GM21576 (cell line): ENCODE data around the gene EPYC.

Experiments
- ATAC-seq: cut with Tn5 transposase; IDR thresholded peaks from one replicate; pipeline ENCODE4 v1.9.1; 2021; ENCODE audit warnings: mild to moderate bottlenecking, moderate library complexity; ENCODE audit not compliant: unreplicated experiment

Gene EPYC

GRCh38 chr12:90959032-90959431 lies 45.7 kb downstream of the EPYC start:
- no peak for ATAC-seq

DNA sequence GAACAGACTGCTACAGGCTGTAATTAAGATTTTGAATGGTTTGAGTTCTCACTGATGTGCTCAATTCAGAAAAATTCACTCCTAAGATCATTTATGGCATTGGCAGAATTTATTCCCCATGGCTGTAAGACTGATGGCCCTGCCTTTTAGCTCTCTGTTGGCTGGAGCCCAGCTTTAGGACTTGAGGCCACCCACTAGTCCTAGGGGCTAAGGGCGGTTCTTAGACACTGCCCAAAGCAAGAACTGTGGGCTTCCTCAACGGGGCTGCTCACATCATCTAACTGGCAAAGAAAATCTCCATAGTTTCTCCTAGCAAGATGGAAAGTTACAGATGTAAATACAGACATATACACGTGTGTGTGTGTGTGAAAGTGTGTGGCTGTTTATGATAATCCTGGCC lies 46.4 kb downstream of the EPYC start:
- ATAC-seq, result no peak

- no peak for ATAC-seq
These were observed 49.9 kb downstream of the EPYC start, which contains the start of gene CCER1 for GRCh38 chr12:90954921-90955320. TSS of gene CCER1 (minus strand) at chr12:90955176. CDS start at chr12:90954742, 434 bp downstream.

DNA sequence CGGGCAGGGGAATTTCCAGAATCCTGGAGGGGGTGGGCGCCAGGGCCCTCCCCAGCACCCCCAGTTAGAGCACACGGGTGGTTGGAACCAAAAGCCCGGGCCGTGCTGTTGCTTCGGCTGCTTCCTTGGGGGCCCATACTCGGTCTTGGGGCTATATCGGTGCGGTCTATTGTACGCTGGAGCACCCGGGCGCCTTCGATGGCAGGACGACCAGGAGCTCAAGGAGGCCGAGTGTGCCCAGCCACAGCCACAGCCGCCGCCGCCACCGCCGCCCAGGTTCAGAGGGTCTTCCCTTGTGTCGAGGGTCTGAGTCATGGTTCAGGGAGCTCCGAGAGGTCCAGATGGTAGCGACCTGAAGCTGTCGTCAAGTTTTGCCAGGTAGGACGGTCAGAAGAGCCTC lies 50.3 kb downstream of the EPYC start:
- ATAC-seq, result no peak

- ATAC-seq, result no peak
These were observed 50.8 kb downstream of the EPYC start for GRCh38 chr12:90953956-90954421.

DNA sequence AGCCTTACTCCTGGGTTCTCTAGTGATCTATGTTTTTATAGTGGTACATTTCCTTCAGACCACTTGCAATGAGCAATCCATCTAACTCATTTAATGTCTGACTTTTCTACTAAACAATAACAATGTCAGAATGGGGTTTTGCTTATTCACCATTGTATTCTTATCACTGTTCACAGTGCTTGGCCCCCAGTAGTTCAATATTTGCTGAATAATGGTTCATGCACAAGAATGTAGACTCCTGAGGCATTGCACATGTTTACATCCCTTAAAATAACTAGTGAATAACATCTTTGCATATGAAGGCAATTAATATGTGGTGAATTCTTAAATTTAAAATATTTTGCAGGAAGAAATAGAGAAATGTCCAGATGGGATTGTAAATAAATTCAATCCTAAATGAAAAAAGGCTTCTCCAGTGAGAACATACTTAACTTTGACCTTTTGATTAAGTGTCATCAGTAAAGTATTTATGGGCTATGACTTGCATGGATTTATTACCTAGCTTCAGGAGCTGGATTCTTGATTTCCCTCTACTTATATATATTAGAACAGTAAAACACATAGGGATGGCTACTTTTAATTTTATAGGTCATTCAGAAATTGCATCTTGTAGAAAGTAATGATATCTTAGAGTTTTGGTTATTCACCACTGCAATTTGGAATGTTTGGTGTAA lies 53.2 kb downstream of the EPYC start:
- ATAC-seq, result no peak

DNA sequence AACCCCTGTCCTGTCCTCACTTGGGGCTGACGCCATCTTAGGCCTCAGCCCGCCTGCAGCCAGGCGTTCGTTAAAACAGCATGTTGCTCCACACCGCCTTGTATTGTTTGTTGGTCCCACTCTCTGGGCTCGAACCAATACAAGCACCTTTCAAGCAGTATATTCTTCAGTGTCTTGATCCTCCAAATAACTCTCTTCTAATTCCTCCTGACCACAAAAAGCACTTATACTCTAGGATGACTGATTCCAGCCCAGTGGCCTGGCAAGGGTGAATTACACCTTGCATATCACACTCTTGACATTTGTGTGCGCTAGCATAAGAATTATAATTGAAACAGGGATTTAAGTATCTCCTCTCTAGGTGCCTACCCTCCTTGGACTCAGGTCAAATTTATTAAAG lies 56.9 kb downstream of the EPYC start:
- no peak for ATAC-seq

DNA sequence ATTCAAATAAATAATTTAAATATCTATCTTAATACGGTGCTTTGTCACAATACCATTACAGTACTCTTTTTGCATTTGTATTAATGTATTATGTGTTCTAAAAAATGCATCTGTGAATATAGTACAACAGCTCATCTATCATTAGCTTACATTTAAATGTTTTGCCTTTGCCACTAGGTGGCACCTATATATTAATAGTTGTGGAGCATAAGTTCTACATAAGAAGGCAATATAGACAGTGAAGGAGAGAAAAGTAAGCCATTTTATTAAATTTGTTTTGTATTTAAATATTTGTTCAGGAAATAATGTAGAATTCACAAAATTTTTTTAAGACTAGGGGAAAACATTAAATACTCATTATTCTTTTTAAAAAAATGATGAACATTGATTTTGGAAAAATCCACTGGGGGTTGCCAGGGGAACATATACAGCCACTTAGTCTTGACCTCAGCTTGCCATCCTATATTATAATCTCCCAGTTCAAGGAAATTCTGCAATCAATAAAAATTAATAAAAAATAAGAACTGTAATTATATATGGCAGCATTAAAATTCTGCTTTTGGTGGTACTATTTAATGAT lies 59.6 kb downstream of the EPYC start:
- ATAC-seq, result peak; percentile 75

DNA sequence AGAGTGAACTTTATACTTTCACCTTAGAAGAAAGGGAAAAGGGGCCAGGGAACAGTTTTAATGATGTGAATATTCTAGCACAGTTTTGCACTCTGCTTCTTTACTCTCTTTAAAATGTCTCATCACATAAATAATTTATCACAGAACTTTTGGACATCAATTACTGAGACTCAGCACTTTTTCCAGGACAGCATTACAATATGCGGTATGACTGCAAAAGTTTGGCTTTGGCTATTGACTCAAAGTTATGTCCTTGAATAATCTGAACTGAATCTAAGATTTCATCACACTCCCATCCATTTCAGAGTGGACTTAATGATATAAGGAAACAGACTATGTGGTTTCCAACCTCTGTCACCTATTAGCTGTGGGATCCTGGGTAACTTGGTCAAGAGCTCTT lies 61.5 kb downstream of the EPYC start:
- no peak for ATAC-seq

- peak; percentile 89 for ATAC-seq
These were observed 63.8 kb downstream of the EPYC start for GRCh38 chr12:90940872-90941499.

GRCh38 chr12:90939382-90939781 lies 65.4 kb downstream of the EPYC start:
- no peak for ATAC-seq

- ATAC-seq, result no peak
These were observed 66.3 kb downstream of the EPYC start for GRCh38 chr12:90938451-90938850.

GRCh38 chr12:90937651-90938050 lies 67.1 kb downstream of the EPYC start:
- no peak for ATAC-seq

GRCh38 chr12:90936230-90937005 lies 68.4 kb downstream of the EPYC start:
- no peak for ATAC-seq

DNA sequence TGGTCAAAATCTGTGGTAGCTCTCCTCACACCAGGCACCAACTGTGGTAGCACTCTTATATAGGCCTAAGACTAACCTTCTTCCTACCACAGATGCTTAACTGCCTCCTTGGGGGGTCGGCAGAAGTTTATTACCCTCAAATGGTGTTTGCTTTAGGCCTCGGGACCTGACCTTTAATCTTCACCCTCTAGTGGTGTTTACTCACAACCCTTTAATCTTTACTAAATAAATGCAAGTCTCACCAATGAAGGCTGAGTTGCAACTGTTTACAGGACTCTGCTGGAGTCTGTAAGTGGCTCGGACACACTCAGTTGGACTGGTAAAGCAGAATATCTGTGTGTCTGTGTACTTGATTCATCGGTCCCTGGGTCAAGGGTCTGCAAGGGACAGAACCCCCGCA lies 79.2 kb downstream of the EPYC start:
- ATAC-seq, result no peak

GRCh38 chr12:90924406-90924805 lies 80.4 kb downstream of the EPYC start:
- no peak for ATAC-seq

DNA sequence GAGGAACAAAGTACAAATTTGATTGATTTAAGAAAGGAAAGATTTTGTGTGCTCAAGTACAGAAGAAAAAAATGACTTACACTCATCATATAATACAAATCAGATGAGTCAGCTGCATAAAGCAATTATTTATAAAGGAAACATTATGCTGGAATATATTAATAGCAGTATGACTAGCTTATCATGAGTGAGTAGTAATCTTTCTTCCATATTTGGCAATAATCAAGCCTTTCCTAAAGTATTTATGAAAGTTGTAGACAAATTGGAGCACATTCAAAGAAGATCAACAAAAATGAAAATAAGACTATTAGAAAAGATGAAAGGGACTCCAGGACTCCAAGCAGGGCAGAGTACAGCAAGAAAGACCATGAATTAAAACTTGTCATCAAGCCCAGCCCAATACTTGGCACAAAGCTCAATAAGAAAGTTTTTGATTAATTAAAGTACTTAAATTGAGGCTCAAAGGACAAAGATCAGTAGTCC lies 82.6 kb downstream of the EPYC start:
- no peak for ATAC-seq

- ATAC-seq, result no peak
These were observed 83.2 kb downstream of the EPYC start for GRCh38 chr12:90921536-90921935.

DNA sequence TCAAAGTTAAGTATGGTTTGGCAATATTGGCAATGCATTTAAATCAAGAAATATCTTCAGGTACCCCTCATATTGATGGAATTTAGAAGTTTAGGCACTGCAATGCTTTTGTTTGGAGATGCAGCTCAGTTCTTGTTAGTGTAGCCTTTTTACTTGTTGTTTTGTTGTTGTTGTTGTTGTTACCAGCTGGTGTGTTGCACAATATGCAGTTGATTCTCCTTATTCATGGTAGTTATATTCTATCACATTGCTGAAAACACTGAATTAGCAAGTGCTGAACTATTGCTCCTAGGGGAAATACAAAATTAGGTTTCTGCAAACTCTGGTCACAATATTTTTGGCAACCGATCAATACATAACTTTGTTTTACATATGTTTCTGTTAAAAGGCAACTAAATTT lies 84.5 kb downstream of the EPYC start:
- no peak for ATAC-seq

DNA sequence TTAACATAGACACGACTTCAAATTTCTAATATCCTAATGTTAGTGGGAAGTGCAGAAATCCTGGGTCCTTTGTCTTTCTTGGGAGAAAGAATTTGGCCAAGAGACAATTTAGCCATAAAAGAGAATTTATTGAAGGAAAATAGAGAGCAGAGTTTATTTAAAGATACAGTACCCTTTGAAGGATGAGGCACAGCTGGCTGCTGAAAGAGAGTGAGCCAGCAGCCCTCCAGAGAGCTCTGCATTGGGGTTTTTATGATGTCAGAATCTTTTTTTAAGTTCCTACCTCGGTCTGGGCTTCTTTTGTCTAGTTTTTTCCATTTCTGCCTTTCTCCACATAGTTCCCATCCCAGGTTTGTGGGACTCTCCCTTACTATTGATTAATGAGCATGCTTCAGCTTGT lies 87.3 kb downstream of the EPYC start:
- no peak for ATAC-seq

DNA sequence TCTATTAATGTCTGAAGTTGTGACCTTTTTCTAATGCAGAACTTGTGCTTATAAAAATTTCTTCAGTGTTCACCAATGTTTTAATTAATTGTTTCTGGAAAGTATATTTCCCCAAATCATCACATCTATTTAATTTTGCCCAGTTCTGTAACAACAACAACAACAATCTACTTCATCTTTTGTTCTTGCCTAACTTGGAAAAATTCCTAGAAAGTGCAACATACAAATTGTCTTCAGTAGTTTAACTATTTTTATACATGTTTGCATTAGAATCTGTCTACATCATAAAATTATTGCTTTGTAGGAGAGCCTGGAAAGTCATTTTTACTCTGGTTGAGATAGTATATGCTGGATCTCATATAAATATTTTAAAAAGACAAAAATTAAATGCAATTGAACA lies 88.3 kb downstream of the EPYC start:
- ATAC-seq, result no peak
